Karpas-422 (cell line): Measurements from ENCODE around the gene FBN1. TPM values are rescaled to one million over a fixed set of nuclear protein-coding genes. Genes with fewer than 3 reads are reported as not detected.

Source experiments
- DNase-seq: peaks from one replicate; pipeline ENCODE4 v3.0.0-alpha.2; 2015
- H2AFZ ChIP-seq: fragments of 200-600 bp; sonication (generic); 2 replicates; pipeline ENCODE4 v1.6.1; 2014; ENCODE audit warnings: antibody characterized with exemption, low read length, mixed read lengths
- H3K27ac ChIP-seq: fragments of 200-600 bp; sonication (generic); 2 replicates; pipeline ENCODE4 v1.5.1; 2014; ENCODE audit warnings: mild to moderate bottlenecking, low read length, moderate library complexity
- H3K27me3 ChIP-seq: fragments of 200-600 bp; sonication (generic); 2 replicates; pipeline ENCODE4 v1.6.1; 2014; ENCODE audit warnings: low read length, mixed read lengths
- H3K36me3 ChIP-seq: fragments of 200-600 bp; sonication (generic); 2 replicates; pipeline ENCODE4 v1.6.1; 2014; ENCODE audit warnings: low read length, mixed read lengths; ENCODE audit not compliant: insufficient read depth
- H3K4me1 ChIP-seq: fragments of 200-600 bp; sonication (generic); 2 replicates; pipeline ENCODE4 v1.6.1; 2014; ENCODE audit warnings: mild to moderate bottlenecking, low read length, mixed read lengths
- H3K4me2 ChIP-seq: fragments of 200-600 bp; sonication (generic); 2 replicates; pipeline ENCODE4 v1.6.1; 2014; ENCODE audit warnings: low read length, low read depth, mild to moderate bottlenecking; ENCODE audit not compliant: poor library complexity, severe bottlenecking
- H3K4me3 ChIP-seq: fragments of 200-600 bp; sonication (generic); 2 replicates; pipeline ENCODE4 v1.5.1; 2014; ENCODE audit warnings: mild to moderate bottlenecking, antibody characterized with exemption, low read length, mixed read lengths
- H3K79me2 ChIP-seq: fragments of 200-600 bp; sonication (generic); 2 replicates; pipeline ENCODE4 v1.6.1; 2014; ENCODE audit warnings: mild to moderate bottlenecking, low read length, mixed read lengths
- H3K9ac ChIP-seq: fragments of 200-600 bp; sonication (generic); 2 replicates; pipeline ENCODE4 v1.6.0; 2014; ENCODE audit warnings: low read length
- H3K9me2 ChIP-seq: fragments of 200-600 bp; sonication (generic), shearing (Covaris generic); replicated peaks from 2 replicates; pipeline ENCODE4 v1.6.0; 2014; ENCODE audit warnings: mild to moderate bottlenecking, low read length, moderate library complexity; ENCODE audit not compliant: insufficient read depth
- H3K9me3 ChIP-seq: fragments of 300-700, 200-600 bp; sonication (generic); 2 replicates; pipeline ENCODE4 v1.6.1; 2014; ENCODE audit warnings: low read length, mixed read lengths
- H4K20me1 ChIP-seq: fragments of 200-600 bp; sonication (generic); 2 replicates; pipeline ENCODE4 v1.6.1; 2014; ENCODE audit warnings: mild to moderate bottlenecking, antibody characterized with exemption, low read length, low read depth; ENCODE audit not compliant: insufficient read depth
- total RNA-seq: library from RNA; depleted of rRNA; stranded (reverse); fragments of >200 nt; shearing (Covaris generic); gene quantifications from 2 replicates; pipeline ENCODE4 v1.2.3, GENCODE V29; 2014; ENCODE audit warnings: low replicate concordance

The FBN1 gene
- total RNA-seq, 1 experiment from 2014 or later = 0.86 TPM

DNA sequence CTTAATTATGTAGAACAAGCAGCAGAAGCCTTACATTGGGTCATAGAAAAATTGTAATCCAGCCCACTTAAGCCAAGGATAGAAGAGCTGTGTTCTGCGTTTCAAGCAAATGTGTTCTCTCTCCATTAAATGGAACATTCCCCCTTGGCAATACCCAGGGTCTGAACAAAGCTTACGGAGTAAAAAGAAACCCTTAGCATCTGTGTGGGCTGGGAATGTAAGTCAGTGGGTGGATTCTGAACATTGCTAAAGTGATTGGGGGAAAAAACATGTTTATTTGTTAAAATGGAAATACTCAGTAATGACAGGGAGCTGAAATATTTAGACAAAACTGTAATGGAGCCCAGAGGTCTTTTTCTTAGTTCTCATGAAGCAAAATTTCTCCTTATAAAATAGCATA is 166.9 kb downstream of the FBN1 start:
- peak; percentile 23 for DNase-seq
- H3K9me3 ChIP-seq = no peaks in the 10 kb centered on the region

GRCh38 chr15:48477795-48478360 is 167.6 kb downstream of the FBN1 start:
- Histone ChIP-seq H3K9ac (no peak overlapping the region), H3K79me2 (no peaks in the 10 kb centered on the region), H3K9me2 (no peaks in the 10 kb centered on the region), H3K4me2 (no peak overlapping the region), H3K36me3 (no peaks in the 10 kb centered on the region), H4K20me1 (no peaks in the 10 kb centered on the region), H3K9me3 (no peaks in the 10 kb centered on the region), H3K27ac (no peak overlapping the region), H3K4me1 (no peaks in the 10 kb centered on the region), H3K4me3 (no peak overlapping the region), H3K27me3 (no peaks in the 10 kb centered on the region), H2AFZ (no peak overlapping the region)
- no peak for DNase-seq

More for the DNA sequence above, 166.9 kb downstream of the FBN1 start:
- Histone ChIP-seq H3K4me1 (no peaks in the 10 kb centered on the region), H4K20me1 (no peaks in the 10 kb centered on the region), H3K36me3 (no peaks in the 10 kb centered on the region), H3K4me2 (no peak overlapping the region), H3K4me3 (no peak overlapping the region), H3K27ac (no peak overlapping the region), H3K9me2 (no peaks in the 10 kb centered on the region), H2AFZ (no peak overlapping the region), H3K27me3 (no peaks in the 10 kb centered on the region), H3K79me2 (no peaks in the 10 kb centered on the region), H3K9ac (no peak overlapping the region)

GRCh38 chr15:48475600-48476395 is 169.7 kb downstream of the FBN1 start:
- no peak overlapping the region for H3K4me3 ChIP-seq
- H3K27me3 ChIP-seq = no peaks in the 10 kb centered on the region
- no peak overlapping the region for H3K27ac ChIP-seq
- no peaks in the 10 kb centered on the region for H3K4me1 ChIP-seq
- no peak overlapping the region for H3K9ac ChIP-seq
- peak; percentile 23 for DNase-seq
- no peaks in the 10 kb centered on the region for H3K36me3 ChIP-seq
- no peaks in the 10 kb centered on the region for H3K9me3 ChIP-seq
- H4K20me1 ChIP-seq = no peaks in the 10 kb centered on the region
- no peak overlapping the region for H2AFZ ChIP-seq
- no peak overlapping the region for H3K4me2 ChIP-seq
- H3K79me2 ChIP-seq = no peaks in the 10 kb centered on the region
- no peaks in the 10 kb centered on the region for H3K9me2 ChIP-seq

DNA sequence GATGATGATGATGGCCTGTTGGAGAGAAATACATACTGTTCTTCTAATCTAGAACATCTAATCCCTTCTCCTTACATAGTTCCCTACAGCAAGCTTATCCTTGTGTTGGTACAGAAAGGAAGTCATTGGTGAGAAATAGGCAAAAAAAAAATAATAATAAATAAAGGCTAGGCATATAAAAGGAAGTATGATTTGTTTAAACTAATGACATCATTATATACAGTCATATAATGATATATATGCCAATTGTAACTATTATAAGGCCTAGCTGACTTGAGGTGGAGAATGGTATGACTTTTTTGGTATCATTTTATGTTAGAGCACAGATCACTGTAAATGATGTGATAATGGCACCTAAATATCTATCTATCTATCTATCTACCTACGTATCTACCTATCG is 171.8 kb downstream of the FBN1 start:
- H3K9me2 ChIP-seq = no peaks in the 10 kb centered on the region
- no peaks in the 10 kb centered on the region for H3K4me1 ChIP-seq
- no peaks in the 10 kb centered on the region for H3K36me3 ChIP-seq
- no peak overlapping the region for H2AFZ ChIP-seq
- no peaks in the 10 kb centered on the region for H4K20me1 ChIP-seq
- no peak overlapping the region for H3K27ac ChIP-seq
- no peak overlapping the region for H3K4me2 ChIP-seq
- H3K27me3 ChIP-seq = no peaks in the 10 kb centered on the region
- no peak for DNase-seq
- H3K9ac ChIP-seq = no peak overlapping the region
- H3K9me3 ChIP-seq = no peaks in the 10 kb centered on the region
- H3K4me3 ChIP-seq = no peak overlapping the region
- H3K79me2 ChIP-seq = no peaks in the 10 kb centered on the region

- no peaks in the 10 kb centered on the region for H3K36me3 ChIP-seq
- no peaks in the 10 kb centered on the region for H3K9me2 ChIP-seq
- H4K20me1 ChIP-seq = no peaks in the 10 kb centered on the region
- H3K9ac ChIP-seq = no peak overlapping the region
- no peaks in the 10 kb centered on the region for H3K9me3 ChIP-seq
- H3K79me2 ChIP-seq = no peaks in the 10 kb centered on the region
- no peak overlapping the region for H3K27ac ChIP-seq
- no peak overlapping the region for H3K4me3 ChIP-seq
- no peaks in the 10 kb centered on the region for H3K27me3 ChIP-seq
- no peaks in the 10 kb centered on the region for H3K4me1 ChIP-seq
- no peak for DNase-seq
- no peak overlapping the region for H3K4me2 ChIP-seq
- no peak overlapping the region for H2AFZ ChIP-seq
Observed at GRCh38 chr15:48472756-48473155, 172.8 kb downstream of the FBN1 start.

DNA sequence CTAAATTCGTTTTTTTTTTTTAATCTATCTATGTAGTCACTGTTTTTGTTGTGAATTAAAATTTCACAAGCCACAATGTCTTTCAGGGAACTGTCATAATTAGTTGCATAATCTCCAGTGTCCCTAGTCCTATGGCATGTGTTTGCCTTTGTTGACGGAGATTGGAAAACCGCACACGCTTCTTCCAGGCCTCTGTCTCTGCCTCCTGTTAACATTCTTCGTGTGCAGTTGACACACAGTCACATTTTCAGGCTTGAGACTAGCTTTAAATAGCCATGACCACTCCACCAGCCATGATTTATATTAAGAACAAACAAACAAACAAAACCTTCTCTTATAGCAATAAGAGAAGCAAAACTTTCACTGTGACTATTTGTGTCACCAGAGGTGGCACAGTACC is 174.4 kb downstream of the FBN1 start:
- DNase-seq = peak; percentile 26
- no peak overlapping the region for H2AFZ ChIP-seq
- no peak overlapping the region for H3K4me3 ChIP-seq
- H3K4me2 ChIP-seq = no peak overlapping the region
- H3K79me2 ChIP-seq = no peaks in the 10 kb centered on the region
- no peaks in the 10 kb centered on the region for H3K36me3 ChIP-seq
- no peak overlapping the region for H3K27ac ChIP-seq
- H4K20me1 ChIP-seq = no peaks in the 10 kb centered on the region
- no peaks in the 10 kb centered on the region for H3K9me3 ChIP-seq
- no peak overlapping the region for H3K9ac ChIP-seq
- H3K27me3 ChIP-seq = no peaks in the 10 kb centered on the region
- peaks cover 7% of the 10 kb centered on the region for H3K4me1 ChIP-seq
- H3K9me2 ChIP-seq = no peaks in the 10 kb centered on the region

- Histone ChIP-seq H3K9ac (no peak overlapping the region), H3K27me3 (no peaks in the 10 kb centered on the region), H3K27ac (no peak overlapping the region), H4K20me1 (no peaks in the 10 kb centered on the region), H3K4me3 (no peak overlapping the region), H3K9me2 (no peaks in the 10 kb centered on the region), H3K4me1 (peaks cover 7% of the 10 kb centered on the region), H2AFZ (no peak overlapping the region), H3K36me3 (no peaks in the 10 kb centered on the region), H3K4me2 (no peak overlapping the region), H3K79me2 (no peaks in the 10 kb centered on the region), H3K9me3 (no peaks in the 10 kb centered on the region)
- no peak for DNase-seq
Observed at GRCh38 chr15:48470096-48470495, 175.4 kb downstream of the FBN1 start.

GRCh38 chr15:48469681-48470080 is 175.8 kb downstream of the FBN1 start:
- no peak overlapping the region for H2AFZ ChIP-seq
- H3K9ac ChIP-seq = no peak overlapping the region
- no peaks in the 10 kb centered on the region for H3K9me2 ChIP-seq
- no peaks in the 10 kb centered on the region for H3K36me3 ChIP-seq
- H3K9me3 ChIP-seq = no peaks in the 10 kb centered on the region
- peaks cover 7% of the 10 kb centered on the region for H3K4me1 ChIP-seq
- no peak for DNase-seq
- H3K79me2 ChIP-seq = no peaks in the 10 kb centered on the region
- no peaks in the 10 kb centered on the region for H3K27me3 ChIP-seq
- H3K4me3 ChIP-seq = no peak overlapping the region
- no peak overlapping the region for H3K4me2 ChIP-seq
- H4K20me1 ChIP-seq = no peaks in the 10 kb centered on the region
- no peak overlapping the region for H3K27ac ChIP-seq
